ENCODE results near the gene RNF5.

The RNF5 gene

DNA sequence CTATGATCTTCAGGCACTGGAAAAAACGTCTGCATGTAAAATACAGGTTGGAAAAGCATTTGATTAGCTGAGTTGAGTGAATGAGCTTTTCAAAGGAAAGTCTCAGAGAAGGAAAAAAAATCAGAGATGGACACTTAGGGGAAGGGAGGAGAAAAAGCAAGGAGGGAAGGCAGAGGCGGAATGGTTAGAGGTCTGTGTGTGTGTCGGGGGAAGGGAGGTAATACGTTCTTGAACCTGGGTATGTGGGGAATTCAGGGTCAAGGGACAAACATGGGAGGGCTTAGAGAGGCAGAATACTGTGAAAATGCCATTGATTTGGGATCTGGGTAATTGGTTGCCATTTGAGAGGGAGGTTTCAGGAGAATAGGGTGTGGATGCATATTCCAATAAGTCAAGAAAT lies 31.5 kb upstream of the RNF5 start:
- H3K27me3 ChIP-seq (ENCODE audit: control insufficient read depth in 1 of 2, insufficient read depth in 2 of 2, low read length in 2 of 2): no peaks in the 10 kb centered on the region
- no peak overlapping the region for H3K27ac ChIP-seq (ENCODE audit: low read depth, low read length)
- no peak overlapping the region for H3K4me3 ChIP-seq (ENCODE audit: low read depth in 1 of 2, low read length in 2 of 2)
- no peaks in the 10 kb centered on the region for H3K9me3 ChIP-seq (ENCODE audit: low read length)
- no peak overlapping the region for H3K9ac ChIP-seq (ENCODE audit: low read length)
- no peaks in the 10 kb centered on the region for H3K36me3 ChIP-seq (ENCODE audit: insufficient read depth, low read length)
- H3K4me1 ChIP-seq (ENCODE audit: insufficient read depth, low read length): peaks cover 10% of the 10 kb centered on the region

DNA sequence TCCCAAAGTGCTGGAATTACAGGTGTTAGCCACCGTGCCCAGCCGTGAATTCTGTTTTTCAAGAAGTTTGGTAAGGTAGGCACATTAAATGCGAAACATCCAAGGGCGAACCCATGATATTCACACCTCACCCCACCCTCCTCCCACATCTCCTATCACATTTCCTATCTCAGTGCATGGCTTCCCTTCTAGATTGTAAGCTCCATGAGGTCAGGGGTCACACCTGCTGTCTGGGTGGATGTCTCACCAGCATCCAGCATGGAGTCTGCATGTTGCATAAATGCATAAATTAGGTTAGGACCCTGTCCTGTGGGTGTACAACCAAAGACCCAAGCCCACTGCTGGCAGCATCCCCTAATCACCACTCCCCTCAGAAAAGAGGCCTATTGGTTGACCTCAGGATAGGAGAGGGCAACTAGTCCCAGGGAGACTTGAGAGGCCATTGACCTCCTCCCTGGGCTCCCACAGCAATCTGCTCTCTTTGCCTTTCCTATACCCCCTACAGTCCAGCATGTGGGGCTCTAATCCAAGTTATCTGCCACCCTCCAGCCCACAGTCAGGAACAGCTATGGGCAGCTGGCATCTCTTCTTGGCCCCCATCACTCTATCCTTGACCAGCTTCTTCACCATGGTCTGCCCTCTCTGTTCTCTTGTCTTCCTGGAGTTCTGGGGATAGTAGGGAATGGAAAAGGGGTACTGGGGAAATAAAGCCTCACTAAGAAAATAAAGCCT lies 30.6 kb upstream of the RNF5 start:
- H3K9ac ChIP-seq (ENCODE audit: low read length): no peak overlapping the region
- peaks cover 16% of the 10 kb centered on the region for H3K4me1 ChIP-seq (ENCODE audit: insufficient read depth, low read length)
- H3K4me3 ChIP-seq (ENCODE audit: low read depth in 1 of 2, low read length in 2 of 2): no peak overlapping the region
- no peaks in the 10 kb centered on the region for H3K36me3 ChIP-seq (ENCODE audit: insufficient read depth, low read length)
- no peaks in the 10 kb centered on the region for H3K9me3 ChIP-seq (ENCODE audit: low read length)
- H3K27me3 ChIP-seq (ENCODE audit: control insufficient read depth in 1 of 2, insufficient read depth in 2 of 2, low read length in 2 of 2): no peaks in the 10 kb centered on the region
- H3K27ac ChIP-seq (ENCODE audit: low read depth, low read length): no peak overlapping the region

DNA sequence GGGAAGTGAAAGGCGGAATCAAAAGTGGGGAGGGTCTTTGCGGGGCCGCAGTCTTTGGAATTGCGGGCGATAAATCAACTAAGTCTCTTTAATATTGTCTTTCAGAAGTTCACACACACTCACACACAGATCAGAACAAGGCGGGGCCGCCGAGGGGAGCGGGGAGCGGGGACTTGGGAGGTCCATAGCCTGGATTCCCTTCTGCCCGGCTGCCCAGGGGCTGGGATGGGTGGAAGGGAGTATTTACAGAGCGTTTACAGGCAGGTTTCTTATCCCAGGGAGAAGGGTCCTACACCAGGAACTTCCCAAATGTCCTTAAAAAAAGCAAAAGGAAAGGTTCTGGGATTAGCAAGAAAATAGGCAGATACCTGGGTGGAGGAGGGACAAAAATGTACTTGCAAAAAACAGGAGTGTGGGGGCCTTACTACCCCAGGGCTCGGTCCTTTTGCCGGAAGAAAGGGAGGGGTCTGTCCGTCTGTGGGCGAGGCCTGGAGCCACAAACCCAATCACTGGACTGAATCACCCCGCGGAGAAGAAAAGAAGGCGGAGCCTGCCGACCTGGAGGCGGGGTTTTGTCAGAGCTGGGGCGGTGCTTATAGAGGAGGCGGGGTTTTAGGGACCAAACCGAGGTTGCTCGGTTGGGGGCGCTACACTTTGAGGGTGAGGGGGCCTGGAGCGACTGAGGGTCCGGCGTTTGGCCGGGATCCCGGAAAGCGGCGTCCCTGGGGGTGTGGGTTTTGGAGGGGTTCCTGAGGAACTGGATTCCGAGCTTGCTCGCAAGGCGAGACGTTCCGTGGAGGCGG lies 29.7 kb upstream of the RNF5 start:
- no peak overlapping the region for H3K9ac ChIP-seq (ENCODE audit: low read length)
- no peak overlapping the region for H3K27ac ChIP-seq (ENCODE audit: low read depth, low read length)

DNA sequence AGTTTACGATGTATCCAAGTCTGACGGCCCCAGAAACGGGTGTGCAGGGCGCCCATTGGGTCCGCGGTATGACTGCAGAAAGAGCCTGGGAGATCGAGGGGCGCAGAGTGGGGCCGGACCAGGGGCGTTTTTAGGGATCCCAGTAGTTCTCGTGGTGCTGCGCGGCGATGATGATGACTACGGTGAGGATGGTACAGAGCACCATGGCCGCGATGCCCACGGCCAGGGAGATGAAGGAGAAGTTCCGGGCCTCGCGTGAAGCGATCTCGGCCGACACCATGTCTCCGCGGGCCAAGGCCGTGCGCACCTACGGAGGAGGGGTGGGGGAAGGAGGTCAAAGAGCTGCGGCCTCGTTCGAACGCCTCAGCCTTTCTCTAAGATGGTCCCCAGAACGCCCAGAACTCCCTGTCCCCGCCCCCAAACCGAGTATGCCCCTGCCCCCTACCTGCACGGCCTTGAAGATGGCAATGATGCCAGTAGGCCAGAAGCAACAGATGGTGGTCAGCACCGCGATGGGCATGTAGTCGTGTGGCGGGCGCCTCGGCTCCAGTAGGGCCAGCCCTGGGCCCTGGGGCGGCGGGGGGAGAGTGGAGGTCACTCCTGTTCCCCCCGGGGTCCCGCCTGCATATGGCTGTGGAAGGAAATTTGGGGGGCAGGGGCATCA lies 29.0 kb upstream of the RNF5 start:
- H3K4me3 ChIP-seq (ENCODE audit: low read depth in 1 of 2, low read length in 2 of 2): no peak overlapping the region
- peaks cover 23% of the 10 kb centered on the region for H3K4me1 ChIP-seq (ENCODE audit: insufficient read depth, low read length)
- H3K27me3 ChIP-seq (ENCODE audit: control insufficient read depth in 1 of 2, insufficient read depth in 2 of 2, low read length in 2 of 2): no peaks in the 10 kb centered on the region
- H3K9ac ChIP-seq (ENCODE audit: low read length): no peak overlapping the region
- no peaks in the 10 kb centered on the region for H3K36me3 ChIP-seq (ENCODE audit: insufficient read depth, low read length)
- no peak overlapping the region for H3K27ac ChIP-seq (ENCODE audit: low read depth, low read length)
- H3K9me3 ChIP-seq (ENCODE audit: low read length): no peaks in the 10 kb centered on the region

More for the DNA sequence above, 29.7 kb upstream of the RNF5 start:
- no peaks in the 10 kb centered on the region for H3K36me3 ChIP-seq (ENCODE audit: insufficient read depth, low read length)
- no peaks in the 10 kb centered on the region for H3K27me3 ChIP-seq (ENCODE audit: control insufficient read depth in 1 of 2, insufficient read depth in 2 of 2, low read length in 2 of 2)
- H3K9me3 ChIP-seq (ENCODE audit: low read length): no peaks in the 10 kb centered on the region
- H3K4me1 ChIP-seq (ENCODE audit: insufficient read depth, low read length): peaks cover 23% of the 10 kb centered on the region
- H3K4me3 ChIP-seq (ENCODE audit: low read depth in 1 of 2, low read length in 2 of 2): no peak overlapping the region

DNA sequence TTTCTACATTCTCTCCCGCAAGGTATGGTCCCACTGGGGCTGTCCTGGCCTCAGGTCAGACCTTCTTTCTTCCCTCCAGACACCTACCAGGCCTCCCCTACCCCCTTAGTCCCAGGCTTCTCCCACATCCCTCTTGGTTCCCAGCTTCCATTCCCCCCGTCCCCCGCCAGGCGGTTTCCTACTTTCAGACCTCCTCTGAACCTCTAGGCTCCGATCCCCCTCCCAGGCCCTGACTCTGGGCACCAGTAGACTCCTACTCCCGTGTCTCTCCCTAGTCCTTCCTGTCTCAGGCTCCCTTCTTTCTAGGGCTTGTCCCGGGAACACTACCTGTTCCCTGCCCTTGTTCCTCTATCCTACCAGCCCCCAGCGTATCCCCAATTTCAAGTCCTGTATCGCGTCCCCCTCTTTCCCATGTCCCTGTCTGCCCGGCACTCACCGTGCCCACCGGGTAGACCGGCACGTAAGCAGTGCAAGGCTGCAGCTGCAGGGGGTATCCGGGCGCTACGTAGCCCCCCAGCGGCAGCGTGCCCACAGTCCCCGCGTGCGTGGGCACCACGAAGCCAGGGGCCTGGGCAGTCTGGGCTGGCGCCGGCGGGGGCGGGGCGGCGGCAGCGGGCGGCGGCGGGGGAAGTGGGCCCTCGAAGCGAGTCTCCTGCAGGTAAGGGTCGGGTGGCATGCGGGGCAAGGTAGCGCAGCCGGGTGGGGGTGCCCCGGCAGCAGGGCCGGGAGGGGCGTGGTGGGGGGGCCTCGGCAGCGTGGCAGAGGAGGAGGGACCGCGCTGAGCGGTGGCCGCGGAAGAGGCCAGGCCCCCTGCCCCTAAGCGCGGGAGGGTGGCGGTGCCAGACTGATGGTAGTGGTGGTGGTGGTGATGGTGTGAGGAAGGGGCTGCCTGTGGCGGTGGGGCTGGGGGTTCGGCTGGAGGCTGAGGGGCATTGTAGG lies 28.0 kb upstream of the RNF5 start:
- H3K4me1 ChIP-seq (ENCODE audit: insufficient read depth, low read length): peaks cover 28% of the 10 kb centered on the region
- H3K27me3 ChIP-seq (ENCODE audit: control insufficient read depth in 1 of 2, insufficient read depth in 2 of 2, low read length in 2 of 2): no peaks in the 10 kb centered on the region
- H3K27ac ChIP-seq (ENCODE audit: low read depth, low read length): peak overlapping the region; percentile 46
- no peak overlapping the region for H3K9ac ChIP-seq (ENCODE audit: low read length)
- no peaks in the 10 kb centered on the region for H3K9me3 ChIP-seq (ENCODE audit: low read length)
- peak overlapping the region in 1 of 2 donors; percentile 86 for H3K4me3 ChIP-seq (ENCODE audit: low read depth in 1 of 2, low read length in 2 of 2)
- H3K36me3 ChIP-seq (ENCODE audit: insufficient read depth, low read length): no peaks in the 10 kb centered on the region

DNA sequence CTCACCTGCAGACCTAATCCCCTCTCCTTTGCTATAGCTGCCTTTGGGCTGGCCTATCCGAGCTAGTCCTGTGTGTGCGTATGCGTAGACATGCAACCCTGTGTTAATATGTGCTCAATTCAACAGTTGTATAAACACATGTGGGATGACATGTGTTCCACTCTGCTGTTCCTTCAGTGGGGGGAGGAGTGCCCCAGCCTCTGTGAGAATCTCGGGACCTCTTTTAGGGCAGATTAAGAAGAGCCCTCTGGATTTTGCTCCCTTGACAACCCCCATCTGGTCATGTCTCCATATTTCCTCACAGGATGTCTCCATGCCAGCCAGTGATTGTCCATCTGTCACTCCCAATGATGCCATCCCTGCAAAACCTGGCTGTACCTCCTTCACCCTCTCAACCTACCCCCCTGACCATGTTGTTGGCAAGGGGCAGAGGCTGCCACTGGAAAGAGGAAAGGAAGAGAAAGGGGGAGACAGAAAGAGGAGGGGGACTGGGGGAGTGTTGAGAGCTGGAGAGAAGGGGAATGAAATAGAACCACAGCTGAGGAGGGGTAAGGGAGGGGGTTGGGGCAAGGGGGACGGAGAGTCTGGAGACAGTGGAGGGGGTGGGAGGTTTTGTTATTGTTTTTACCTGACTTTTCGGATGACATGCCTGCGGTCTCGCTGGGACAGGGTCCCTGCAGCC lies 26.9 kb upstream of the RNF5 start:
- Histone ChIP-seq H3K27me3 (ENCODE audit: control insufficient read depth in 1 of 2, insufficient read depth in 2 of 2, low read length in 2 of 2) (no peaks in the 10 kb centered on the region), H3K9ac (ENCODE audit: low read length) (peak overlapping the region; percentile 76), H3K9me3 (ENCODE audit: low read length) (no peaks in the 10 kb centered on the region), H3K4me3 (ENCODE audit: low read depth in 1 of 2, low read length in 2 of 2) (peak overlapping the region; percentile 56 to 86), H3K27ac (ENCODE audit: low read depth, low read length) (peak overlapping the region; percentile 70), H3K36me3 (ENCODE audit: insufficient read depth, low read length) (peaks cover 11% of the 10 kb centered on the region), H3K4me1 (ENCODE audit: insufficient read depth, low read length) (peaks cover 36% of the 10 kb centered on the region)

DNA sequence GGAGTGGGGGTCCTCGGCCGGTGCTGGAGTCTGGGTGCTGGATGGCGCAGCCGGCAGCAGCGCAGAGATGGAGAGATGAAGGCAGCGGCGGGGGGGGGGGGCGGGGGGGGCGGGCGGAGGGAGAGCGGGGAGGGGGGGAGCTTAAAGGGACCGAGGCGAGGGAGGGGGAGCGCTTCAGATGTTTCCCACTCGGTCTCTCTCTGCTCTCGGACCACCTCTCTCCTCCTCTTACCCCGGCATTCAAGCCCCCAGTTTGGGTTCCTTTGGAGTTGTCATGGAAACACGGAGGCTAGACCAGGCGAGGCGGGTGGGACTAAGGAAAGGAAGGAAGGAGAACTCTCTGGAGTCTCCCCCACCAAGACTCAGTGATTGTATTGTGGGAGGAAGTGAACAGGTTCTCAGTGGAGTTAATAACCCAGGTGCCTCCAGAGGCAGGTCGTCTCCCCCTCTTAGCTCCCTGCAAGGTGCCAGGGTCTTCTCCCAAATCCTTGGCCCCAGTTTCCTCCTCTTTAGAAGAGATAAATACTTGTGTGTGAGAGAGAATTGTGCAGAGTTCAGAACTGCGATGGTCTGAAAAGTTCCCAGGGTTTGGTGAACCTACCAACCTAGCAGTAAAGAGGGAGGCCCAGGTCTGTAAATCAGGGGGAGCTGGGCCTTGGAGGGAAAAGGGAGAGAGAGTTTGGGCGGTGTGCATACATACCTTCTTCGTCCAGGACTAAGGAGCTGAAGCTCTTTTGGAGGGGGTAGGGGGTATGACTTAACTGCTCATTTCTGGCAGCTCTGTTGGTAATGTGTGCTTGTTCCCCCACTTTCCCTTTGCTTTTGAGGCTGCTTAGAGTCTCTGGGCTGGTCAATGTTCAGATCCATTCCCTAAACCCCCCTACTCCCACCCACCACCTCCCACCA lies 26.1 kb upstream of the RNF5 start, which contains the start of gene PRRT1:
TSS of gene PRRT1 (minus strand) at position 77 of the 906 bp plus-strand sequence. CDS start 112 bp downstream, outside the sequence.
- Histone ChIP-seq H3K27me3 (ENCODE audit: control insufficient read depth in 1 of 2, insufficient read depth in 2 of 2, low read length in 2 of 2) (no peaks in the 10 kb centered on the region), H3K9me3 (ENCODE audit: low read length) (no peaks in the 10 kb centered on the region), H3K27ac (ENCODE audit: low read depth, low read length) (peak within 1 kb of the TSS; percentile 97), H3K4me1 (ENCODE audit: insufficient read depth, low read length) (peaks cover 36% of the 10 kb centered on the region), H3K9ac (ENCODE audit: low read length) (peak within 1 kb of the TSS; percentile 77), H3K36me3 (ENCODE audit: insufficient read depth, low read length) (peaks cover 17% of the 10 kb centered on the region), H3K4me3 (ENCODE audit: low read depth in 1 of 2, low read length in 2 of 2) (peak within 1 kb of the TSS; percentile 56 to 96)

DNA sequence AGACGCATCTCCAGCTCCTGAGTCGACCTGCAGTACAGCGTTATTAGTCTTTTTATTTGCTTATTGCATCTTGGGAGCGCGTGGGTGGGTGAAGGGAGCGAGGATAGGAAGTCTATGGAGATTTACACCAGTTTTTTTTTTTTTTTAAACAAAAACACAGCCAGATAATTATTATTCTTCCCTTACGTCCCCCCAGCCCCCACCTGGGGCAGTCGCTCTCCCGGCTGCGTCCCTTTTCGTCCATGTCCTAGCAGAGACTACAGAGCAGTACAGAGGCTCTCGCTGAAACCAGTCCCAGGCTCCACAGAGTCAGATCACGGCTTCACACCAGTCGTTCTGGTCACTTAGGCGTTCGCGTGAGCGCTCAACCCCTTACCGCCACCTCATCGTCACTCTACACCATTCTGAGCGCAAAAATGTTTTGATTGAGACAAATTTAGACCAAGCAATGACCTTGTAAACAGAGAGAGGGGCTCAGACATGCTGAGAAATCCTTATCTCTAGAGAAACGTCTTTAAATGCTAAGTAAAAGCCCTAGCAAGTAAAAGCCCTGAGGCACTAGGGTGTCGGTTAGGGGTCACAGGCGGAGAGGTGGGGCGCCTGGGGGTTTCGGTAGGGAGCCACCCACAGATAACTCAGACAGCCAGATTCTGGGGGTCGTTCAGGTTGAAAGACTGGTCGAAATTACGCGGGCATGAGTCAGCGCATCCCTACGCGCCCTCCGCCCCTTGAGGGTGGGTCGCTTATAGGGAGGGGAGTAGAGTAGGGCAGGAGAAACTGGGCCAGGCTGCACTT lies 25.2 kb upstream of the RNF5 start:
- Histone ChIP-seq H3K9me3 (ENCODE audit: low read length) (no peaks in the 10 kb centered on the region), H3K27ac (ENCODE audit: low read depth, low read length) (peak overlapping the region; percentile 97), H3K4me3 (ENCODE audit: low read depth in 1 of 2, low read length in 2 of 2) (peak overlapping the region; percentile 81 to 96), H3K9ac (ENCODE audit: low read length) (peak overlapping the region; percentile 77), H3K4me1 (ENCODE audit: insufficient read depth, low read length) (peaks cover 36% of the 10 kb centered on the region), H3K27me3 (ENCODE audit: control insufficient read depth in 1 of 2, insufficient read depth in 2 of 2, low read length in 2 of 2) (no peaks in the 10 kb centered on the region), H3K36me3 (ENCODE audit: insufficient read depth, low read length) (peaks cover 24% of the 10 kb centered on the region)

Measured in muscle layer of colon (tissue), 2 donors.